GM12891 (cell line): ENCODE results near the gene TRPV4.

Experiments
- PAX5 ChIP-seq: IDR thresholded peaks from 2 replicates; pipeline ENCODE4 v1.6.1; 2011; ENCODE audit warnings: low read length, moderate library complexity, mild to moderate bottlenecking; ENCODE audit not compliant: insufficient read depth, severe bottlenecking
- POLR2A ChIP-seq: IDR thresholded peaks from 2 replicates; pipeline ENCODE4 v1.6.1; 2011; ENCODE audit warnings: low read depth, low read length, control low read depth
- POLR2AphosphoS5 ChIP-seq: IDR thresholded peaks from 2 replicates; pipeline ENCODE4 v1.6.1; 2011; ENCODE audit warnings: low read depth, low read length, control low read depth
- POU2F2 ChIP-seq: IDR thresholded peaks from 2 replicates; pipeline ENCODE4 v1.6.1; 2011; ENCODE audit warnings: low read depth, mild to moderate bottlenecking, control low read depth, low read length, moderate library complexity
- TAF1 ChIP-seq: IDR thresholded peaks from 2 replicates; pipeline ENCODE4 v1.6.1; 2011; ENCODE audit warnings: low read depth, low read length, control low read depth

- no peak for TF ChIP-seq POLR2A
- TF ChIP-seq POLR2AphosphoS5, result no peak
- TF ChIP-seq TAF1, result no peak
- TF ChIP-seq PAX5, result no peak
- TF ChIP-seq POU2F2, result no peak
Observed at GRCh38 chr12:109771746-109772621, 61.2 kb downstream of the TRPV4 start.
